ENCODE measurements around the gene TMEM14A.
A peak's percentile ranks its signal among the peaks of the same experiment; 100 is the strongest.

Gene TMEM14A

DNA sequence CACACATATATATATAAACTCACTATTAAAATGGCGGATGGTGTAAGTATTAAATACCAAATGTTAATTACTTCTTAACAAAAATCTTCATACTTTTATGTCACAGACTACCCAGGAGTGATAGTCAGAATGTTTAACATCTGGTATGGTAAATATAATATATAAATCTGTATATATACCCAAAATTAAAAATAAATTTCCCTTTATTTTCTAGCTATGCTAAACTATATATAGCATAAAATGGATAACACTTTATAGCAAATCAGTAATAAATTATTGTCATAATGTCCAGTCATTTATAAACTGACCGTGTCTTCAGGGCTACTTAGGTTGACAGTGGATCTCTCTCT lies 55.3 kb downstream of the TMEM14A start:
- H3K36me3 ChIP-seq (ENCODE audit: insufficient read depth, low read length) = no peaks in the 10 kb centered on the region
- no peak overlapping the region for H3K27ac ChIP-seq (ENCODE audit: low read depth, low read length, poor library complexity, severe bottlenecking)
- H2AFZ ChIP-seq (ENCODE audit: low read length) = no peak overlapping the region
- no peaks in the 10 kb centered on the region for H4K20me1 ChIP-seq (ENCODE audit: insufficient read depth, low read length)
- no peak overlapping the region for H3K4me2 ChIP-seq (ENCODE audit: low read length)
- peaks cover 20% of the 10 kb centered on the region for H3K4me1 ChIP-seq (ENCODE audit: insufficient read depth, low read length, severe bottlenecking)
- no peaks in the 10 kb centered on the region for H3K27me3 ChIP-seq (ENCODE audit: insufficient read depth, low read length)
- no peak overlapping the region for H3K4me3 ChIP-seq (ENCODE audit: low read depth, low read length, poor library complexity, severe bottlenecking)
- no peak overlapping the region for H3K9ac ChIP-seq (ENCODE audit: low read length)
- no peak for TF ChIP-seq EZH2 (IDR thresholded peaks at IDR 0.05; ENCODE audit: borderline replicate concordance, low read length)
- TF ChIP-seq, protein P1, sequence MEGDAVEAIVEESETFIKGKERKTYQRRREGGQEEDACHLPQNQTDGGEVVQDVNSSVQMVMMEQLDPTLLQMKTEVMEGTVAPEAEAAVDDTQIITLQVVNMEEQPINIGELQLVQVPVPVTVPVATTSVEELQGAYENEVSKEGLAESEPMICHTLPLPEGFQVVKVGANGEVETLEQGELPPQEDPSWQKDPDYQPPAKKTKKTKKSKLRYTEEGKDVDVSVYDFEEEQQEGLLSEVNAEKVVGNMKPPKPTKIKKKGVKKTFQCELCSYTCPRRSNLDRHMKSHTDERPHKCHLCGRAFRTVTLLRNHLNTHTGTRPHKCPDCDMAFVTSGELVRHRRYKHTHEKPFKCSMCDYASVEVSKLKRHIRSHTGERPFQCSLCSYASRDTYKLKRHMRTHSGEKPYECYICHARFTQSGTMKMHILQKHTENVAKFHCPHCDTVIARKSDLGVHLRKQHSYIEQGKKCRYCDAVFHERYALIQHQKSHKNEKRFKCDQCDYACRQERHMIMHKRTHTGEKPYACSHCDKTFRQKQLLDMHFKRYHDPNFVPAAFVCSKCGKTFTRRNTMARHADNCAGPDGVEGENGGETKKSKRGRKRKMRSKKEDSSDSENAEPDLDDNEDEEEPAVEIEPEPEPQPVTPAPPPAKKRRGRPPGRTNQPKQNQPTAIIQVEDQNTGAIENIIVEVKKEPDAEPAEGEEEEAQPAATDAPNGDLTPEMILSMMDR (IDR thresholded peaks at IDR 0.05; ENCODE audit: low read length) = no peak
- H3K9me2 ChIP-seq (ENCODE audit: low read depth, low read length) = no peaks in the 10 kb centered on the region
- H3F3A ChIP-seq (ENCODE audit: insufficient read depth, low read length) = no peaks in the 10 kb centered on the region
- no peaks in the 10 kb centered on the region for H3K9me3 ChIP-seq (ENCODE audit: low read length)
- H3K79me2 ChIP-seq (ENCODE audit: insufficient read depth, low read length) = no peaks in the 10 kb centered on the region

DNA sequence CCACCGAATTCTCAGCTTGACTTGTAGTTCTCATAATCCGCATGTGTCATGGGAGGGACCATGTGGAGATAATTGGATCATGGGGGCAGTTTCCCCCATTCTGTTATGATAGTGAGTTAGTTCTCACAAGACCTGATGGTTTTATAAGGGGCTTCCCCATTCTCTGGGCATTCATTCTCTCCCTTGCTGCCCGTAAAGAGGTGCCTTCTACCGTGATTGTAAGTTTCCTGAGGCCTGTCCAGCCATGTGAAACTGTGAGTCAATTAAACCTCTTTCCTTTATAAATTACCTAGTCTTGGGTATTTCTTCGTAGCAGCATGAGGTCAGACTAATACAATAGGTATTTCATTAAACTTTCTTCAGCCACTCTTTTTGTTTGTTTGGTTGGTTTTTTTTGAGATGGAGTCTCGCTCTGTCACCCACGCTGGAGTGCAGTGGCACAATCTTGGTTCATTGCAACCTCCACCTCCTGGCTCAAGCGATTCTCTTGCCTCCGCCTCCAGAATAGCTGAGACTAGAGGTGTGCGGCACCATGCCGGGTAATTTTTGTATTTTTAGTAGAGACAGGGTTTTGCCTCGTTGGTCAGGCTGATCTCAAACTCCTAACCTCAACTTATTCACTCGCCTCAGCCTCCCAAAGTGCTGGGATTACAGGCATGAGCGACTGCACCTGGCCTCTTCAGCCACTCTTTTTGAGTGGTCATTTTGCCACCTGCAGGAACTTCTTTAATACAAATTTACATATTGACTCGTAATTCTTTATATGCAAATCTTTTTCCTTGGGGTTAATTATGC lies 56.0 kb downstream of the TMEM14A start:
- H3K9me3 ChIP-seq (ENCODE audit: low read length) = no peaks in the 10 kb centered on the region
- H2AFZ ChIP-seq (ENCODE audit: low read length) = no peak overlapping the region

DNA sequence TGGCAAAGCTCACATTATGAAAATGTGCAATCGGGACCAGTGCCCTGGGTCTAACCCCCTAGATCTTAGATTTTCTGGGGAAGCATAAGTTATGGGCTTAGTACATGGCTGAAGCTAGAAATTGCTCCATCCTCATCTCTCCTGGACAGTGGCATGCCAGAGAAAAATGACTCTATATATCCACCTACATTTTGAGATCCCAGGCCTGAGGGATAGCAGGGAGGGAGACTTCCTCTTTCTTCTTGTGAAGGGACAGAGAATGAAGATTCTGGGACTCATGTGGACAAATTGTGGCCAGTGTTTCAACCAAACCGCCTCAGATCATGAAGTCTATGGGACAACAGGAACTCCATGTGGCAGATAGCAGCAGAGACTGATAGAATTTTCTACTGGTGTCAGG lies 57.0 kb downstream of the TMEM14A start:
- Histone ChIP-seq H2AFZ (ENCODE audit: low read length) (no peak overlapping the region), H3F3A (ENCODE audit: insufficient read depth, low read length) (no peaks in the 10 kb centered on the region), H3K4me2 (ENCODE audit: low read length) (no peak overlapping the region), H3K4me1 (ENCODE audit: insufficient read depth, low read length, severe bottlenecking) (peaks cover 32% of the 10 kb centered on the region), H3K27me3 (ENCODE audit: insufficient read depth, low read length) (no peaks in the 10 kb centered on the region), H3K79me2 (ENCODE audit: insufficient read depth, low read length) (no peaks in the 10 kb centered on the region), H3K9me3 (ENCODE audit: low read length) (no peaks in the 10 kb centered on the region), H3K9ac (ENCODE audit: low read length) (no peak overlapping the region), H3K4me3 (ENCODE audit: low read depth, low read length, poor library complexity, severe bottlenecking) (no peak overlapping the region), H3K36me3 (ENCODE audit: insufficient read depth, low read length) (no peaks in the 10 kb centered on the region), H3K27ac (ENCODE audit: low read depth, low read length, poor library complexity, severe bottlenecking) (peak overlapping the region; percentile 11), H3K9me2 (ENCODE audit: low read depth, low read length) (no peaks in the 10 kb centered on the region), H4K20me1 (ENCODE audit: insufficient read depth, low read length) (no peaks in the 10 kb centered on the region)
- TF ChIP-seq, protein P1 (IDR thresholded peaks at IDR 0.05; ENCODE audit: low read length) = no peak
- TF ChIP-seq EZH2 (IDR thresholded peaks at IDR 0.05; ENCODE audit: borderline replicate concordance, low read length) = no peak

More for the DNA sequence above, 56.0 kb downstream of the TMEM14A start:
- Histone ChIP-seq H3K9me2 (ENCODE audit: low read depth, low read length) (no peaks in the 10 kb centered on the region), H3K4me1 (ENCODE audit: insufficient read depth, low read length, severe bottlenecking) (peaks cover 27% of the 10 kb centered on the region), H3K79me2 (ENCODE audit: insufficient read depth, low read length) (no peaks in the 10 kb centered on the region), H3K9ac (ENCODE audit: low read length) (no peak overlapping the region), H3F3A (ENCODE audit: insufficient read depth, low read length) (no peaks in the 10 kb centered on the region), H4K20me1 (ENCODE audit: insufficient read depth, low read length) (no peaks in the 10 kb centered on the region), H3K27me3 (ENCODE audit: insufficient read depth, low read length) (no peaks in the 10 kb centered on the region), H3K4me3 (ENCODE audit: low read depth, low read length, poor library complexity, severe bottlenecking) (no peak overlapping the region), H3K36me3 (ENCODE audit: insufficient read depth, low read length) (no peaks in the 10 kb centered on the region), H3K4me2 (ENCODE audit: low read length) (no peak overlapping the region; the same call in 1 of the 2 replicates), H3K27ac (ENCODE audit: low read depth, low read length, poor library complexity, severe bottlenecking) (peak overlapping the region; percentile 57)
- TF ChIP-seq EZH2 (IDR thresholded peaks at IDR 0.05; ENCODE audit: borderline replicate concordance, low read length) = no peak
- TF ChIP-seq, protein P1 (IDR thresholded peaks at IDR 0.05; ENCODE audit: low read length) = no peak
